H1 (cell line): ENCODE results near the gene KDM8. TPM values are rescaled to one million over a fixed set of nuclear protein-coding genes. Genes with fewer than 3 reads are reported as not detected.
A peak's percentile ranks its signal among the peaks of the same experiment; 100 is the strongest.

Source experiments
- SRF ChIP-seq: IDR thresholded peaks from 2 replicates; pipeline ENCODE4 v1.6.1; 2011; ENCODE audit warnings: mild to moderate bottlenecking, low read depth, low read length, moderate library complexity
- SUZ12 ChIP-seq: fragments of 200-600 bp; sonication (generic); IDR thresholded peaks from 2 replicates; pipeline ENCODE4 v1.6.1; 2012; ENCODE audit warnings: mild to moderate bottlenecking, inconsistent platforms, low read length, moderate library complexity, mixed read lengths
- TAF1 ChIP-seq: IDR thresholded peaks from 2 replicates; pipeline ENCODE4 v1.6.1; 2011; ENCODE audit warnings: mild to moderate bottlenecking, low read depth, low read length
- TBP ChIP-seq: IDR thresholded peaks from 2 replicates; pipeline ENCODE4 v1.6.1; 2011; ENCODE audit warnings: low read depth, low read length, improper control_type of control experiment
- ZNF274 ChIP-seq: IDR thresholded peaks from 2 replicates; pipeline ENCODE4 v1.7.0; 2012; ENCODE audit warnings: low read length, borderline replicate concordance; ENCODE audit errors: extremely low read depth
- polyA plus RNA-seq, 7 experiments: library from polyadenylated mRNA; depleted of rRNA in 3 of 7; stranded (reverse) in 5 of 7; unstranded in 2 of 7; fragments of >200 nt in 5 of 7; fragments of 200-250 nt in 2 of 7; gene quantifications; 1 replicate in 5 of 7; 2 replicates in 1 of 7; 4 replicates in 1 of 7; pipeline versions ENCODE4 v1.2.1 to v1.2.3, GENCODE V29; 2011 to 2013; ENCODE audit warnings: missing spikeins in 2 of 7, mixed read lengths in 2 of 7
- total RNA-seq: library from RNA; stranded (reverse); fragmentation: NEBNext Ultra II Directional; extraction: Animal tissue kit (Norgen Biotek cat#: 25700); gene quantifications from 2 replicates; pipeline ENCODE4 v1.2.1, GENCODE V29; 2021
- TF ChIP-seq, protein P1 (sequence below): IDR thresholded peaks from 2 replicates; pipeline ENCODE4 v1.6.1; 2012; ENCODE audit warnings: low read length, inconsistent platforms

The KDM8 gene
- total and polyA plus RNA-seq, 2 of the 8 experiments (the other 6 are each of a cell fraction or from before 2014, with no cell fraction given), result 10.3 to 12.8 TPM

DNA sequence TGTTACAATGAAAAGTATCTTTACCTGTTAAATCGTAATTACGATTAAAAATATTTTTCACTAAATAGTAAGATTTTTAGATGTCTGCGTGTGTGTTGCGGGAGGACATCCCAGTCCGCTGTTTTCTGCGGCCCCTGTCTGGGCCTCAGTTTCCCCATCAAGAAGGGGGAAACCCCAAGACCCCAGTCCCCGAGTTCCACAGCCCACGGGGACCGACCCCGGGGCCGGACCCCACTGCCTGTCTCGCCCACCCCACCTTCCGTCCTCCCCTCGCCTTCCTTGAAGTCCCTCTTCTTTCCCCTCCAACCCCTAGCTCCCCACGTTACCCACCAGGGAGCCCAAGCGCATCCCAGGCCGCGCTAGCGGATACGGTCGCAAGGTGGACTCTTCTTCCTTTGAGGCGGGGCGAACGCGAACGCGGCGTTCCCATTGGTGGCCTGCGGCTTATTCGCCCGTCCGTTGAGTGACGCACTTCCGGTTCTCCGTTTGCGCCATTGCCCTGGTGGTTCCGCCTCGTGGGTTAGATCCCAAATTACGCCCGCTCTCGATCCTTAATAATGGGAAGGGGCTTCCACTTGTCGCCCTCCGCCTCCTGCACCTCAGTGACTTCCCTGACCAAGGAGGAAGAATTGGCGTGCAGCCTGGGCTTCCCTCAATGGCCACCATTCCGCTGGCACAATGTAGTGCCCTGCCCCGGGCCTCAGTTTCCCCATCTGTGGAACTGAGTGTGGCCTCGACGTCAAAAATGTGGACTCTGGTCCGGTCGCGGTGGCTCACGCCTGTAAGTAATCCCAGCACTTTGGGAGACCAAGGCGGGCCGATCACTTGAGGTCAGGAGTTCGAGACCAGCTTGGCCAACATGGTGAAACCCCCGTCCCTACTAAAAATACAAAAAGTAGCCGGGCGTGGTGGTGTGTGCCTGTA is 65.3 kb downstream of the KDM8 start, which contains the start of gene NSMCE1 (continued):
- TF ChIP-seq SUZ12, result no peak
- no peak for TF ChIP-seq ZNF274
- TF ChIP-seq TBP, result no peak
- TF ChIP-seq, protein P1, sequence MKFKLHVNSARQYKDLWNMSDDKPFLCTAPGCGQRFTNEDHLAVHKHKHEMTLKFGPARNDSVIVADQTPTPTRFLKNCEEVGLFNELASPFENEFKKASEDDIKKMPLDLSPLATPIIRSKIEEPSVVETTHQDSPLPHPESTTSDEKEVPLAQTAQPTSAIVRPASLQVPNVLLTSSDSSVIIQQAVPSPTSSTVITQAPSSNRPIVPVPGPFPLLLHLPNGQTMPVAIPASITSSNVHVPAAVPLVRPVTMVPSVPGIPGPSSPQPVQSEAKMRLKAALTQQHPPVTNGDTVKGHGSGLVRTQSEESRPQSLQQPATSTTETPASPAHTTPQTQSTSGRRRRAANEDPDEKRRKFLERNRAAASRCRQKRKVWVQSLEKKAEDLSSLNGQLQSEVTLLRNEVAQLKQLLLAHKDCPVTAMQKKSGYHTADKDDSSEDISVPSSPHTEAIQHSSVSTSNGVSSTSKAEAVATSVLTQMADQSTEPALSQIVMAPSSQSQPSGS, result no peak
- TF ChIP-seq SRF, result no peak
- TF ChIP-seq TAF1, result peak; percentile 40; the same call in 1 of the 2 replicates
